SK-N-SH (cell line): ENCODE data around the gene SLC20A1. TPM values are rescaled to one million over a fixed set of nuclear protein-coding genes. Genes with fewer than 3 reads are reported as not detected.

Experiments used
- CTCF ChIA-PET: fragments of 300-600, 350-600 bp; formaldehyde crosslinking; extraction: SDS; loops from one replicate; lab custom pipeline; 2021; lab: Yijun Ruan, JAX
- POLR2A ChIA-PET: fragments of 350-600 bp; sonication (Branson Sonifier 250); formaldehyde crosslinking; extraction: SDS; loops from one replicate; lab custom pipeline; 2020; ENCODE audit warnings: antibody characterized with exemption, inconsistent platforms; lab: Yijun Ruan, JAX
- DNase-seq: peaks from one replicate; pipeline ENCODE4 v3.0.0; 2012
- H2AFZ ChIP-seq: fragments of 200-600 bp; sonication (generic); 2 replicates; pipeline ENCODE4 v1.8.1; 2016; ENCODE audit warnings: antibody characterized with exemption, mild to moderate bottlenecking, low read depth
- H3F3A ChIP-seq: fragments of 200-600 bp; sonication (generic); replicated peaks from 2 replicates; pipeline ENCODE3; 2016; ENCODE audit warnings: antibody characterized with exemption, mild to moderate bottlenecking; ENCODE audit not compliant: insufficient read depth
- H3K27ac ChIP-seq, 2 experiments: fragments of 200-500 bp in 1 of 2; fragments of 200-600 bp in 1 of 2; sonication (Bioruptor generic) in 1 of 2; sonication (generic), shearing (Covaris generic) in 1 of 2; 2 replicates each; pipeline versions ENCODE4 v1.5.1 to v1.6.1; 2014 to 2016; ENCODE audit warnings: low read depth in 2 of 2, inconsistent platforms in 1 of 2, low read length in 1 of 2, mild to moderate bottlenecking in 1 of 2, mixed read lengths in 1 of 2
- H3K27me3 ChIP-seq: fragments of 200-600 bp; sonication (generic), shearing (Covaris generic); 2 replicates; pipeline ENCODE4 v1.6.1; 2016; ENCODE audit warnings: mixed run types; ENCODE audit not compliant: insufficient read depth
- H3K36me3 ChIP-seq, 2 experiments: fragments of 200-500 bp in 1 of 2; fragments of 200-600 bp in 1 of 2; sonication (Bioruptor generic) in 1 of 2; sonication (generic) in 1 of 2; replicated peaks in 1 of 2; 2 replicates each; pipeline versions ENCODE3 to v1.5.1; 2014 to 2016; ENCODE audit warnings: low read length in 1 of 2, mild to moderate bottlenecking in 1 of 2; ENCODE audit not compliant: insufficient read depth in 2 of 2, control insufficient read depth in 1 of 2
- H3K4me1 ChIP-seq, 2 experiments: fragments of 200-500 bp in 1 of 2; fragments of 200-600 bp in 1 of 2; sonication (Bioruptor generic) in 1 of 2; sonication (generic), shearing (Covaris generic) in 1 of 2; 2 replicates each; pipeline versions ENCODE4 v1.5.1 to v1.6.1; 2014 to 2016; ENCODE audit warnings: low read depth in 1 of 2, low read length in 1 of 2, mixed run types in 1 of 2; ENCODE audit not compliant: insufficient read depth in 2 of 2, control insufficient read depth in 1 of 2
- H3K4me2 ChIP-seq: fragments of 200-600 bp; sonication (generic), shearing (Covaris generic); 2 replicates; pipeline ENCODE4 v1.6.1; 2017; ENCODE audit warnings: mixed run types
- H3K4me3 ChIP-seq, 2 experiments: fragments of 200-500 bp in 1 of 2; fragments of 200-600 bp in 1 of 2; sonication (Bioruptor generic) in 1 of 2; sonication (generic), shearing (Covaris generic) in 1 of 2; 2 replicates each; pipeline versions ENCODE4 v1.5.1 to v1.8.1; 2014 to 2016; ENCODE audit warnings: low read depth in 2 of 2, inconsistent platforms in 1 of 2, low read length in 1 of 2, mild to moderate bottlenecking in 1 of 2, mixed read lengths in 1 of 2, moderate library complexity in 1 of 2
- H3K79me2 ChIP-seq: fragments of 200-600 bp; sonication (generic); 2 replicates; pipeline ENCODE4 v1.8.1; 2017; ENCODE audit warnings: mild to moderate bottlenecking; ENCODE audit not compliant: insufficient read depth
- H3K9ac ChIP-seq: fragments of 200-600 bp; sonication (generic); 2 replicates; pipeline ENCODE4 v1.6.1; 2017; ENCODE audit warnings: mixed run types
- H3K9me2 ChIP-seq: fragments of 200-600 bp; sonication (generic); 2 replicates; pipeline ENCODE4 v1.6.1; 2017; ENCODE audit warnings: mixed run types
- H3K9me3 ChIP-seq: fragments of 200-600 bp; sonication (generic); 2 replicates; pipeline ENCODE4 v1.6.1; 2017; ENCODE audit warnings: mixed run types, mild to moderate bottlenecking, moderate library complexity
- H4K20me1 ChIP-seq: fragments of 200-600 bp; sonication (generic); 2 replicates; pipeline ENCODE4 v1.6.1; 2017; ENCODE audit warnings: mild to moderate bottlenecking, mixed run types; ENCODE audit not compliant: insufficient read depth
- CHD2 ChIP-seq: fragments of 150-350 bp; IDR thresholded peaks from 2 replicates; pipeline ENCODE4 v1.6.1; 2018; ENCODE audit warnings: low read length; ENCODE audit not compliant: partially characterized antibody
- EP300 ChIP-seq, 2 experiments: IDR thresholded peaks; 2 replicates each; pipeline versions ENCODE4 v1.4.0 to v1.6.1; 2012; ENCODE audit warnings: borderline replicate concordance in 1 of 2, low read depth in 1 of 2, low read length in 1 of 2
- GABPA ChIP-seq: IDR thresholded peaks from 2 replicates; pipeline ENCODE4 v1.4.0; 2012; ENCODE audit warnings: low read depth, mild to moderate bottlenecking
- JUND ChIP-seq: IDR thresholded peaks from 2 replicates; pipeline ENCODE4 v1.4.0; 2012
- MXI1 ChIP-seq: IDR thresholded peaks from 2 replicates; pipeline ENCODE4 v1.6.1; 2012; ENCODE audit warnings: mild to moderate bottlenecking, low read depth, low read length, improper control_type of control experiment
- NRF1 ChIP-seq: IDR thresholded peaks from 2 replicates; pipeline ENCODE4 v1.6.1; 2012; ENCODE audit warnings: low read depth, mild to moderate bottlenecking, low read length
- POLR2AphosphoS5 ChIP-seq: IDR thresholded peaks from 2 replicates; pipeline ENCODE4 v1.6.1; 2012; ENCODE audit warnings: low read depth, low read length
- RCOR1 ChIP-seq: fragments of 150-350 bp; IDR thresholded peaks from 2 replicates; pipeline ENCODE4 v1.6.1; 2017; ENCODE audit warnings: antibody characterized with exemption, low read length
- RFX5 ChIP-seq: IDR thresholded peaks from 2 replicates; pipeline ENCODE4 v1.6.1; 2012; ENCODE audit warnings: mild to moderate bottlenecking, improper control_type of control experiment, low read length
- RXRA ChIP-seq: IDR thresholded peaks from 2 replicates; pipeline ENCODE4 v1.4.0; 2012; ENCODE audit warnings: low read depth, mild to moderate bottlenecking, borderline replicate concordance
- TAF1 ChIP-seq: IDR thresholded peaks from 2 replicates; pipeline ENCODE4 v1.6.1; 2012; ENCODE audit warnings: low read depth, mild to moderate bottlenecking, low read length, moderate library complexity, borderline replicate concordance
- WGBS: methylation state at CpG from one replicate; pipeline ENCODE4 v1.1.6; 2017; ENCODE audit warnings: low lambda C conversion rate; 5-methylcytosine and 5-hydroxymethylcytosine counted together
- polyA plus RNA-seq, 3 experiments: library from polyadenylated mRNA; depleted of rRNA; stranded (reverse); fragments of >200 nt; gene quantifications; 2 replicates each; pipeline ENCODE4 v1.2.3, GENCODE V29; 2012
- TF ChIP-seq, protein P1 (sequence below): fragments of 150-350 bp; IDR thresholded peaks from 2 replicates; pipeline ENCODE4 v1.6.1; 2017; ENCODE audit warnings: antibody characterized with exemption, low read length, low read depth, borderline replicate concordance

The SLC20A1 gene
- polyA plus RNA-seq, 1 of the 3 experiments (the other 2 are of a cell fraction): 56.3 TPM

DNA sequence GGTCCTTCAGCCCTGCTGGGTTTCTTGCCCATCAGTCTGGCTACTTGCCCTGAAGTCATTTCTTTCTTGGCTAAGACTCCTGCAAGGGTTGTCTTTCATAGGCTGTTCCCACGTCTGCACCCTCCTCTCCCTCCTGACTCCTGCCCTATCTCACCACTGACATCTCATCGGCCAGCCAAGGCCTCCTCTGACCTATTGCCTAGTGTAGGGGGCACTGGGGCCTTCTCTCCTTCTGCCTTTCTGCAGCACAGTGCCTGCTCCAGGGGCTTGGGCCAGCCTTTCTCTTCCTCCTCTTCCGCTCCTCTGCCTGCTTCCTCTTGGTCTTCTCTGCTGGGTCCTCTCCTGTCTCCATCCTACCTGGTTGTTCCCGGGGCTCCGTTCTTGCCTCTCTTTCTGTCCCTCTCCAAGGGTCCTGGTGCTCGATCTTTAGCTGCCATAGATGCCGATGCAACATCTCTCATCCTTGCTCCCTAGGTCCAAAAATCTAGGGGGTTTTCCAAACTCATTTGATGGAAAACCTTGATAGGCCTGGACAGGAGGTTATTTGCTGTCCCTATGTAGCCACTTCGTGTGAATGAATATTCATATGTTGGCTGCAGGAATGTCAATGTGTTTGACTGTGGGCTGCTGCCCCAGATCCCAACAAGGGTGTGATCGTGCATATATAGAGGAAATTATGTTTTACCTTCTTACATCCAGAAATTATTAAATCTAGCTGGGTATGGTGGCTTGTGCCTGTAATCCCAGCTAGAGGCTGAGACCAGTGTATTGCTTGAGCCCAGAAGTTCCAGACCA lies 65.4 kb downstream of the SLC20A1 start (continued):
- TF ChIP-seq RXRA: no peak

DNA sequence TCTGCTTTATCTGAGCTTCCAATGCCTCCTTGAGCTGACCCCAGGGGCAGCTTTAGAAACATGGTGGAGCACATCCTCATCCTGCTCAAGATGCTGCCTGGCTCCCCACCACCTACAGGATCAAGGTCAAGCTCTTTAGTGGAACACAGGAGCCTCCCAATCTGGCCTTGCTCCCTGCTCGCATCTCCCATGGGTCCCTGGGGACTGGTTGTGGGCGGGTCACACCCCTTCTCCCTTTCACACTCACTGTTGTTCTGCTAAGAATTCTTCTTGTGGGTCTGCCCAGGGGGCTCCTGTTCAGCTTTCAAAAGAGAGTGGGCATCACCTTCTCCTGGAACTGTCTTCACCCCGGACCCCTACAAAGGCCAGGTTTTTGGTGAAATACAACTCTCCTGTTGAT lies 66.7 kb downstream of the SLC20A1 start:
- Histone ChIP-seq H3K27me3 (no peaks in the 10 kb centered on the region), H3F3A (no peaks in the 10 kb centered on the region), H3K4me2 (no peak overlapping the region), H3K4me3 (no peak overlapping the region), H3K9me3 (no peaks in the 10 kb centered on the region), H3K79me2 (no peaks in the 10 kb centered on the region), H3K4me1 (no peaks in the 10 kb centered on the region), H3K9ac (no peak overlapping the region), H3K9me2 (no peaks in the 10 kb centered on the region), H4K20me1 (no peaks in the 10 kb centered on the region), H3K27ac (no peak overlapping the region), H2AFZ (no peak overlapping the region), H3K36me3 (no peaks in the 10 kb centered on the region)
- CTCF ChIA-PET: interaction anchor here (1.3 to 2.5 kb wide), 3 partner anchors 13 to 36 kb away, joined by 3 to 11 read pairs (median 3); no protein-coding TSS in a partner anchor
- TF ChIP-seq RCOR1 (no peak), RFX5 (no peak)
- WGBS: 69% methylated on average over 2 of the region's 3 CpGs
- no peak for DNase-seq
- POLR2A ChIA-PET: no interaction called here

DNA sequence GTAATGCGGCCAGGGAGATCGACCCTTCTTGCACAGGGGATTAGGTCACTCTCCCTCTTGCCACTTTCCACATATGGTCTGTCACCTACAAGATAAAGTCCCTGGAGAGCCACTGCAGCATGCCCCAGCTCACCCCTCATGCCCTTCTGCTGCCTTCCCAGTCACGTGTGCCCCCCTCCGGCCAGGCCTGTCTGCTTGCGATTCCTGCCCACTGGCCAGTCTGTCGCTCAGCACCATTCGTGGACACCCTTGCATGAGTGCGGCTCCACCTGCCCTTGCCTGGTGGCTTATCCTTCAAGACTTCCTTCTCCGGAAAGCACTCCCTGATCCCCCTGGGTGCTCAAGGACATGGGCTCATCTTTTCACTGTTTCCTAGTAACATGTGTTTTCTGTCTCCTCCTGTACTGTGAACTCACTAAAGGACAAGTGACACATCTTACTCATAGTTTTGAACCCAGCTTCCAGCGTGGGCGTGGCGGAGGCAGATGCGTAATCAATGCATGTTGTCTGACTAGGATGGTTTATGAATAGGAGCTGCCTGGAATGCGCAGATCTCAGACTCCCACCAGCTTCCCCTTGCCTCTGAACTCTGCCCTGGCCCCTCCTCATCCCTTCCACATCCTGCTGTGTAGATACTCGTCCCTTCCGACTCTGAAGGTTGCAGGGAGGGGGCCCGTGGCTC lies 67.3 kb downstream of the SLC20A1 start:
- POLR2A ChIA-PET: no interaction called here
- no peaks in the 10 kb centered on the region for H3F3A ChIP-seq
- H2AFZ ChIP-seq: no peak overlapping the region
- no peak overlapping the region for H3K4me3 ChIP-seq
- DNase-seq: no peak
- no peaks in the 10 kb centered on the region for H3K36me3 ChIP-seq
- no peak for TF ChIP-seq CHD2
- no peak for TF ChIP-seq JUND
- TF ChIP-seq EP300 (IDR thresholded peaks at IDR 0.05; ENCODE audit: borderline replicate concordance in 1 of 2, low read depth in 1 of 2, low read length in 1 of 2): no peak
- no peak for TF ChIP-seq RXRA
- no peak for TF ChIP-seq MXI1
- TF ChIP-seq, protein P1, sequence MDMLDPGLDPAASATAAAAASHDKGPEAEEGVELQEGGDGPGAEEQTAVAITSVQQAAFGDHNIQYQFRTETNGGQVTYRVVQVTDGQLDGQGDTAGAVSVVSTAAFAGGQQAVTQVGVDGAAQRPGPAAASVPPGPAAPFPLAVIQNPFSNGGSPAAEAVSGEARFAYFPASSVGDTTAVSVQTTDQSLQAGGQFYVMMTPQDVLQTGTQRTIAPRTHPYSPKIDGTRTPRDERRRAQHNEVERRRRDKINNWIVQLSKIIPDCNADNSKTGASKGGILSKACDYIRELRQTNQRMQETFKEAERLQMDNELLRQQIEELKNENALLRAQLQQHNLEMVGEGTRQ: no peak
- no peak for TF ChIP-seq POLR2AphosphoS5
- TF ChIP-seq GABPA: no peak
- TF ChIP-seq NRF1: no peak
- no peak for TF ChIP-seq TAF1
- TF ChIP-seq RFX5: no peak
- H3K27me3 ChIP-seq: no peaks in the 10 kb centered on the region
- H3K9me2 ChIP-seq: no peaks in the 10 kb centered on the region
- CTCF ChIA-PET: interaction anchor here (2.5 kb wide), 1 partner anchor 12 kb away, joined by 11 read pairs; no protein-coding TSS in a partner anchor
- H4K20me1 ChIP-seq: no peaks in the 10 kb centered on the region
- H3K27ac ChIP-seq: no peak overlapping the region
- H3K4me1 ChIP-seq: no peaks in the 10 kb centered on the region
- no peak overlapping the region for H3K4me2 ChIP-seq
- no peak overlapping the region for H3K9ac ChIP-seq
- 82% methylated on average over 16 of the region's 17 CpGs for WGBS
- H3K9me3 ChIP-seq: no peaks in the 10 kb centered on the region
- H3K79me2 ChIP-seq: no peaks in the 10 kb centered on the region

Other genes starting within 250 kb of the SLC20A1 start
- 0.76 and 1.2 TPM in 2 replicates for gene RGPD8, start 212.3 kb upstream of the SLC20A1 start, polyA plus RNA-seq (2012; rRNA removed)
- gene TTL, start 163.8 kb upstream of the SLC20A1 start, polyA plus RNA-seq (2012; rRNA removed): 15.4 and 19.6 TPM in 2 replicates
- gene POLR1B, start 103.5 kb upstream of the SLC20A1 start, polyA plus RNA-seq (2012; rRNA removed): 13.4 and 19.1 TPM in 2 replicates
- 29.9 and 55.9 TPM in 2 replicates for gene CHCHD5, start 61.3 kb upstream of the SLC20A1 start, polyA plus RNA-seq (2012; rRNA removed)
- not detected in 2 replicates for gene NT5DC4, start 75.1 kb downstream of the SLC20A1 start, polyA plus RNA-seq (2012; rRNA removed)
- 2.9 TPM in 2 replicates for gene CKAP2L, start 118.7 kb downstream of the SLC20A1 start, polyA plus RNA-seq (2012; rRNA removed)
- not detected in 2 replicates for gene IL1A, start 138.6 kb downstream of the SLC20A1 start, polyA plus RNA-seq (2012; rRNA removed)
- 0.25 and 0.60 TPM in 2 replicates for gene IL1B, start 190.8 kb downstream of the SLC20A1 start, polyA plus RNA-seq (2012; rRNA removed)